Measurements from ENCODE around the gene STARD9. TPM values are rescaled to one million over a fixed set of nuclear protein-coding genes. Genes with fewer than 3 reads are reported as not detected.

STARD9 gene
- total and polyA plus RNA-seq, 9 of the 15 experiments (the other 6 are each of a cell fraction or from before 2014, with no cell fraction given): 0.45 to 6.0 (median 3.6) TPM

DNA sequence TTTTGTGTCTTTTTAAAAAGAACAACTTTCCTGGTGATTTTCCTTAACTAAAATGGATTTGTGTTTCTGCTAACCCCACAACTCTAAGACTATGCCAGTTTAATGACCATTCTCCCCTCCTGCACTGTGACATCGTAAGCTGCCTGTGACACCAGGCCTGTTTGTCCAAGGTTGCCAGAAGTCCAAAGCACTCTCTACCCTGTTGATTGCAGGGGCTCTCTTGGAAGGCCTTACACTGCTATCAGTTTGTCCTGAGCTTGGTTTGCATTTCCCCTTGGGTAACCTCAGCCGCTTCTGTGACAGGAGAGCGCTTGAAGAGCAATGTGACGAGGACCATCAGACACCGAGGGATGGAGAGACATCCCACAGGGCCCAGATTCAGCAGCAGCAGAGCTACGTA lies 105.7 kb downstream of the STARD9 start (continued):
- TF ChIP-seq, protein P1, sequence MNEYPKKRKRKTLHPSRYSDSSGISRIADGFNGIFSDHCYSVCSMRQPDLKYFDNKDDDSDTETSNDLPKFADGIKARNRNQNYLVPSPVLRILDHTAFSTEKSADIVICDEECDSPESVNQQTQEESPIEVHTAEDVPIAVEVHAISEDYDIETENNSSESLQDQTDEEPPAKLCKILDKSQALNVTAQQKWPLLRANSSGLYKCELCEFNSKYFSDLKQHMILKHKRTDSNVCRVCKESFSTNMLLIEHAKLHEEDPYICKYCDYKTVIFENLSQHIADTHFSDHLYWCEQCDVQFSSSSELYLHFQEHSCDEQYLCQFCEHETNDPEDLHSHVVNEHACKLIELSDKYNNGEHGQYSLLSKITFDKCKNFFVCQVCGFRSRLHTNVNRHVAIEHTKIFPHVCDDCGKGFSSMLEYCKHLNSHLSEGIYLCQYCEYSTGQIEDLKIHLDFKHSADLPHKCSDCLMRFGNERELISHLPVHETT (CRISPR knock-in tag; conservative IDR thresholded peaks at IDR 0.05 in 1 of 2, IDR thresholded peaks at IDR 0.05 in 1 of 2): no peak

DNA sequence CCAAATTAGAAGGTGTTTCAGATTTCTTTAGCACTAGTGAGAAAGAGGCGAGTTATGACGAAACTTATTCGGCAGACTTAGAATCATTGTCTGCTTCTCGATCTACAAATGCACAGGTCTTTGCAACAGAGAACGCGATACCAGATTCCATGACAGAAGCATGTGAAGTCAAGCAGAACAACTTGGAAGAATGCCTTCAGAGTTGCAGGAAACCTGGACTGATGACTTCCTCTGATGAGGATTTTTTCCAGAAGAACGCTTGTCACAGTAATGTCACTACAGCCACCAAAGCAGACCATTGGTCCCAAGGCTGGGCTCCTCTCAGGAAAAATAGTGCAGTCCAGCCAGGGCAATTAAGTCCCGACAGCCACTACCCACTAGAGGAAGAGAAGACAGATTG lies 110.9 kb downstream of the STARD9 start:
- H3K79me2 ChIP-seq (ENCODE audit: control insufficient read depth, insufficient read depth, low read length): no peaks in the 10 kb centered on the region
- ATAC-seq (no peak), FAIRE-seq (no peak), DNase-seq (ENCODE audit: extremely low read depth in 1 of 4, low spot score in 3 of 4) (no peak)
- H3K4me2 ChIP-seq (ENCODE audit: insufficient read depth, low read length): no peak overlapping the region
- H3K4me3 ChIP-seq: no peak overlapping the region
- H3K36me3 ChIP-seq (ENCODE audit: control insufficient read depth, insufficient read depth, low read length): no peaks in the 10 kb centered on the region
- H3K4me1 ChIP-seq (replicated peaks in 1 of 2; ENCODE audit: control insufficient read depth in 2 of 2, insufficient read depth in 2 of 2, low read length in 2 of 2): no peaks in the 10 kb centered on the region; a peak in 1 of 5 replicates
- ChIA-PET CTCF (ENCODE audit: low intra/inter-chr PET ratio) (no interaction called here), POLR2A (interaction anchor here (0.7 to 1.6 kb wide), 2 partner anchors 9 to 99 kb away, joined by 3 to 5 read pairs; no protein-coding TSS in a partner anchor)
- no peak for TF ChIP-seq XRCC4 (IDR thresholded peaks at IDR 0.05; ENCODE audit: extremely low read depth, insufficient read depth, insufficient read length)
- TF ChIP-seq, protein P2, sequence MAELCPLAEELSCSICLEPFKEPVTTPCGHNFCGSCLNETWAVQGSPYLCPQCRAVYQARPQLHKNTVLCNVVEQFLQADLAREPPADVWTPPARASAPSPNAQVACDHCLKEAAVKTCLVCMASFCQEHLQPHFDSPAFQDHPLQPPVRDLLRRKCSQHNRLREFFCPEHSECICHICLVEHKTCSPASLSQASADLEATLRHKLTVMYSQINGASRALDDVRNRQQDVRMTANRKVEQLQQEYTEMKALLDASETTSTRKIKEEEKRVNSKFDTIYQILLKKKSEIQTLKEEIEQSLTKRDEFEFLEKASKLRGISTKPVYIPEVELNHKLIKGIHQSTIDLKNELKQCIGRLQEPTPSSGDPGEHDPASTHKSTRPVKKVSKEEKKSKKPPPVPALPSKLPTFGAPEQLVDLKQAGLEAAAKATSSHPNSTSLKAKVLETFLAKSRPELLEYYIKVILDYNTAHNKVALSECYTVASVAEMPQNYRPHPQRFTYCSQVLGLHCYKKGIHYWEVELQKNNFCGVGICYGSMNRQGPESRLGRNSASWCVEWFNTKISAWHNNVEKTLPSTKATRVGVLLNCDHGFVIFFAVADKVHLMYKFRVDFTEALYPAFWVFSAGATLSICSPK (IDR thresholded peaks at IDR 0.05; ENCODE audit: borderline replicate concordance): no peak
- TF ChIP-seq TRIM28 (IDR thresholded peaks at IDR 0.05): no peak
- TF ChIP-seq ESRRB (CRISPR knock-in tag; IDR thresholded peaks at IDR 0.05; ENCODE audit: borderline replicate concordance): no peak
- TF ChIP-seq CBX8 (IDR thresholded peaks at IDR 0.05; ENCODE audit: borderline replicate concordance, extremely low read depth, low read depth, low read length, poor library complexity, severe bottlenecking): no peak
- no peak for TF ChIP-seq ZNF174 (CRISPR knock-in tag; IDR thresholded peaks at IDR 0.05)
- TF ChIP-seq HSF4 (CRISPR knock-in tag; IDR thresholded peaks at IDR 0.05; ENCODE audit: borderline replicate concordance): no peak
- H4K20me1 ChIP-seq (replicated peaks; ENCODE audit: control insufficient read depth, insufficient read depth, low read length): 0 out of 2 replicates have a peak, but pooled peaks cover 3% of the 10 kb centered on the region
- no TSS peak for BruUV-seq (replicated peaks)
- H3K9me1 ChIP-seq (ENCODE audit: control insufficient read depth, insufficient read depth, low read length): no peaks in the 10 kb centered on the region
- no peaks in the 10 kb centered on the region for H3K27me3 ChIP-seq (ENCODE audit: control insufficient read depth in 2 of 2, insufficient read depth in 2 of 2, low read length in 2 of 2)
- no peak overlapping the region for H3K27ac ChIP-seq (ENCODE audit: extremely low read depth, low read depth, low read length)
- 75% methylated on average over 8 of the region's 8 CpGs for WGBS (ENCODE audit: insufficient coverage, low coverage, missing lambda C conversion rate)
- in situ Hi-C loops (cut with MboI) (no loop called here), intact Hi-C loops (cut with micrococcal nuclease) (no loop called here)
- H3K9ac ChIP-seq (ENCODE audit: insufficient read depth in 1 of 2, low read depth in 2 of 2, low read length in 2 of 2): no peak overlapping the region
- H2AFZ ChIP-seq (ENCODE audit: low read depth, low read length): no peak overlapping the region
- H3K9me3 ChIP-seq (replicated peaks; ENCODE audit: control insufficient read depth, insufficient read depth, low read depth, low read length): no peaks in the 10 kb centered on the region
